Measurements from ENCODE around the gene HOXD4. TPM values are rescaled to one million over a fixed set of nuclear protein-coding genes. Genes with fewer than 3 reads are reported as not detected.

The HOXD4 gene
- polyA plus RNA-seq, 1 of the 3 experiments (the other 2 are of a cell fraction) = 1.0 TPM

DNA sequence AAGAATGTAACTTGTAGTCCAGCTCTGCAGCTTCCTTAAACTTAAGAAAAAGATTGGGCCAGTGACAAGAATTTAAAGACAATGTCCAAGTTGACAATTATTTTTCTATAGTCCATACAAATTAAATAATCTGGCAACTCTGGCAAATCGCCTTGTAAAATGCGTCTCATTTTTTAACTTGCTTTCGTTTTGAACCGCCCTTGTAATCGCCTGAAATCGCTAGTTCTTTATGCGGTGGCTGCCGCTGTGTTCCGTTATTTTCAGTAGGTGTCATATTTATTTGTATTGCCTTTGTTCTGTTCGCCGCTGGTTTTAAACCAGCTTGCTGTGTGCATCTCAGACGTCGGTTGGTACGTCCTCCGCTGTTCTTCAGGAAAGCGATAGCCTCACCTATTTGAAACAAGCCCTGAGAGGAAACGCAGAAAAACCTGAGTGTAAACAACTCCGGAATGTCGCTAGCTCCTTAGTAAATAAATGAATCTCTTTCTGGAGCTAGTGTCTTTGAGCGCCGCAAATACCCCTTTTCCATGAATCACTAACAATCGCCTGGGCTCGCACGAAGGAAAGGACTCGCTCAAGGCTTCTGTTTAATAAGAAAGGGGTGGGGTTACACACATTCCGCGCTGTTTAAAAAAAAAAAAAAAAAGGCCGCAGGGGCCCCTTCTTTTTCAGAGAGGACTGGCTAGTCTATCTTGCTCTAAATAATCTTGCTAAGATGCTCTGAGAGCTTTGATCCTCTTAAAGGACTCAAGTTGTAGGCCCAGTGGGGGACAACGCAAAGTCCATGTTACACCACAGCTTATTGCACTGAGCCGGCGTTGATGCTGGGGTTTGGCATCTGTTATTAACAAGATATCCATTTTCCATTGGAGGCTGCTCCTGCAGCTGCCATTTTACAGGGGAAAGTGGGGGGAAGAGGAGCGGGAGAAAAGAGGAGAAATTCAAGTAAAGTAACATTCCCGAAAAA, 18.9 kb upstream of the HOXD4 start:
- peaks cover 20% of the 10 kb centered on the region for H3K79me2 ChIP-seq (ENCODE audit: insufficient read depth)
- H2AFZ ChIP-seq (ENCODE audit: low read depth) = peak overlapping the region; percentile 68
- H3K9me2 ChIP-seq = no peaks in the 10 kb centered on the region
- H3K4me3 ChIP-seq (ENCODE audit: low read depth in 2 of 2, low read length in 1 of 2) = peak overlapping the region; percentile 69
- peak overlapping the region; percentile 66 for H3K9ac ChIP-seq
- H3F3A ChIP-seq (replicated peaks; ENCODE audit: insufficient read depth) = peaks cover 33% of the 10 kb centered on the region
- H3K27me3 ChIP-seq (ENCODE audit: insufficient read depth) = no peaks in the 10 kb centered on the region
- no peaks in the 10 kb centered on the region for H3K36me3 ChIP-seq (replicated peaks in 1 of 2; ENCODE audit: control insufficient read depth in 1 of 2, insufficient read depth in 2 of 2, low read length in 1 of 2)
- POLR2A ChIA-PET = interaction anchor here (0.7 to 6.3 kb wide), 8 partner anchors 7 to 1261 kb away, joined by 3 to 45 read pairs (median 6); partner anchors contain the start of genes HOXD9 and MTX2
- H3K27ac ChIP-seq (ENCODE audit: low read depth in 2 of 2, low read length in 1 of 2) = peak overlapping the region; percentile 62 to 63
- H3K4me2 ChIP-seq = peak overlapping the region; percentile 81
- TF ChIP-seq FOSL2 (IDR thresholded peaks at IDR 0.05; ENCODE audit: borderline replicate concordance, low read depth) (no peak), POLR2AphosphoS5 (IDR thresholded peaks at IDR 0.05; ENCODE audit: low read depth, low read length) (no peak), YY1 (IDR thresholded peaks at IDR 0.05; ENCODE audit: low read depth) (peak; percentile 15; the same call in 1 of the 2 replicates), TAF1 (IDR thresholded peaks at IDR 0.05; ENCODE audit: borderline replicate concordance, low read depth, low read length) (no peak)
- no peak for DNase-seq
- H3K9me3 ChIP-seq = no peaks in the 10 kb centered on the region
- CTCF ChIA-PET = interaction anchor here (0.9 to 26.1 kb wide), 17 partner anchors 8 to 1016 kb away, joined by 3 to 1047 read pairs (median 7); partner anchors contain the start of gene HOXD10
- H3K4me1 ChIP-seq (ENCODE audit: control insufficient read depth in 1 of 2, insufficient read depth in 2 of 2, low read depth in 1 of 2, low read length in 1 of 2) = peaks cover 28 to 42% of the 10 kb centered on the region in 2 experiments
- no peaks in the 10 kb centered on the region for H4K20me1 ChIP-seq (ENCODE audit: insufficient read depth)
- WGBS (ENCODE audit: low lambda C conversion rate) = 28% methylated on average over 33 of the region's 33 CpGs

DNA sequence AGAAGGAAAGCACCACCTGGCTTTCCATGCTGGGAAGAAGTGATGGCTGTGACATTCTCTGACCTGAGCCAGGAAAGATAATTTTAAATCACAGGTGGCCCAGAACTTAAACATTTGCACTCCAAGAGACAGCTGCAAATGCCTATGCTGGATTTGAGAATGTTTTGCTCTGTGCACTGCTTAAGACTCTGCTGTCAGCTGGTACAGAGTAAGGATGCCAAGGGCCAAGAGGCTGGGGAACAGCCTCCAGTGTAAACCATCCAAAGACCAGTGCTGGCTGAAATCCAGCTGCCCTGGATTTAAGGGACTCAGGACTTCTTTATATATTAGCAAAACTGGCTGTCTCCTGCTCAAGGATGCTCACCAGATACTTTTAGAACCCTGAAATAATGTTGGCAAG, 18.0 kb upstream of the HOXD4 start:
- TF ChIP-seq EZH2phosphoT487 (IDR thresholded peaks at IDR 0.05; ENCODE audit: borderline replicate concordance, low read depth) (no peak), TAF1 (IDR thresholded peaks at IDR 0.05; ENCODE audit: borderline replicate concordance, low read depth, low read length) (no peak), RXRA (IDR thresholded peaks at IDR 0.05; ENCODE audit: borderline replicate concordance, low read depth) (no peak), EP300 (IDR thresholded peaks at IDR 0.05; ENCODE audit: borderline replicate concordance in 1 of 2, low read depth in 1 of 2, low read length in 1 of 2) (no peak), CHD2 (IDR thresholded peaks at IDR 0.05; ENCODE audit: low read length, partially characterized antibody) (no peak), NRF1 (IDR thresholded peaks at IDR 0.05; ENCODE audit: low read depth, low read length) (no peak), SMC3 (IDR thresholded peaks at IDR 0.05; ENCODE audit: low read depth, low read length) (no peak), TEAD4 (IDR thresholded peaks at IDR 0.05; ENCODE audit: borderline replicate concordance, insufficient read depth) (no peak), NFIC (IDR thresholded peaks at IDR 0.05; ENCODE audit: borderline replicate concordance) (no peak), YY1 (IDR thresholded peaks at IDR 0.05; ENCODE audit: low read depth) (no peak), MEF2A (IDR thresholded peaks at IDR 0.05; ENCODE audit: borderline replicate concordance, low read depth) (no peak), JUND (IDR thresholded peaks at IDR 0.05) (no peak), ELF1 (IDR thresholded peaks at IDR 0.05) (no peak), RCOR1 (IDR thresholded peaks at IDR 0.05; ENCODE audit: low read length) (no peak)
- TF ChIP-seq, protein P1, sequence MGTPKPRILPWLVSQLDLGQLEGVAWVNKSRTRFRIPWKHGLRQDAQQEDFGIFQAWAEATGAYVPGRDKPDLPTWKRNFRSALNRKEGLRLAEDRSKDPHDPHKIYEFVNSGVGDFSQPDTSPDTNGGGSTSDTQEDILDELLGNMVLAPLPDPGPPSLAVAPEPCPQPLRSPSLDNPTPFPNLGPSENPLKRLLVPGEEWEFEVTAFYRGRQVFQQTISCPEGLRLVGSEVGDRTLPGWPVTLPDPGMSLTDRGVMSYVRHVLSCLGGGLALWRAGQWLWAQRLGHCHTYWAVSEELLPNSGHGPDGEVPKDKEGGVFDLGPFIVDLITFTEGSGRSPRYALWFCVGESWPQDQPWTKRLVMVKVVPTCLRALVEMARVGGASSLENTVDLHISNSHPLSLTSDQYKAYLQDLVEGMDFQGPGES (IDR thresholded peaks at IDR 0.05; ENCODE audit: low read depth, low read length) = no peak
- TF ChIP-seq, protein P2, sequence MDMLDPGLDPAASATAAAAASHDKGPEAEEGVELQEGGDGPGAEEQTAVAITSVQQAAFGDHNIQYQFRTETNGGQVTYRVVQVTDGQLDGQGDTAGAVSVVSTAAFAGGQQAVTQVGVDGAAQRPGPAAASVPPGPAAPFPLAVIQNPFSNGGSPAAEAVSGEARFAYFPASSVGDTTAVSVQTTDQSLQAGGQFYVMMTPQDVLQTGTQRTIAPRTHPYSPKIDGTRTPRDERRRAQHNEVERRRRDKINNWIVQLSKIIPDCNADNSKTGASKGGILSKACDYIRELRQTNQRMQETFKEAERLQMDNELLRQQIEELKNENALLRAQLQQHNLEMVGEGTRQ (IDR thresholded peaks at IDR 0.05; ENCODE audit: borderline replicate concordance, low read depth, low read length) = no peak
- TF ChIP-seq, protein P3, sequence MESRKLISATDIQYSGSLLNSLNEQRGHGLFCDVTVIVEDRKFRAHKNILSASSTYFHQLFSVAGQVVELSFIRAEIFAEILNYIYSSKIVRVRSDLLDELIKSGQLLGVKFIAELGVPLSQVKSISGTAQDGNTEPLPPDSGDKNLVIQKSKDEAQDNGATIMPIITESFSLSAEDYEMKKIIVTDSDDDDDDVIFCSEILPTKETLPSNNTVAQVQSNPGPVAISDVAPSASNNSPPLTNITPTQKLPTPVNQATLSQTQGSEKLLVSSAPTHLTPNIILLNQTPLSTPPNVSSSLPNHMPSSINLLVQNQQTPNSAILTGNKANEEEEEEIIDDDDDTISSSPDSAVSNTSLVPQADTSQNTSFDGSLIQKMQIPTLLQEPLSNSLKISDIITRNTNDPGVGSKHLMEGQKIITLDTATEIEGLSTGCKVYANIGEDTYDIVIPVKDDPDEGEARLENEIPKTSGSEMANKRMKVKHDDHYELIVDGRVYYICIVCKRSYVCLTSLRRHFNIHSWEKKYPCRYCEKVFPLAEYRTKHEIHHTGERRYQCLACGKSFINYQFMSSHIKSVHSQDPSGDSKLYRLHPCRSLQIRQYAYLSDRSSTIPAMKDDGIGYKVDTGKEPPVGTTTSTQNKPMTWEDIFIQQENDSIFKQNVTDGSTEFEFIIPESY (IDR thresholded peaks at IDR 0.05; ENCODE audit: borderline replicate concordance, low read depth) = no peak
- TF ChIP-seq, protein P4, sequence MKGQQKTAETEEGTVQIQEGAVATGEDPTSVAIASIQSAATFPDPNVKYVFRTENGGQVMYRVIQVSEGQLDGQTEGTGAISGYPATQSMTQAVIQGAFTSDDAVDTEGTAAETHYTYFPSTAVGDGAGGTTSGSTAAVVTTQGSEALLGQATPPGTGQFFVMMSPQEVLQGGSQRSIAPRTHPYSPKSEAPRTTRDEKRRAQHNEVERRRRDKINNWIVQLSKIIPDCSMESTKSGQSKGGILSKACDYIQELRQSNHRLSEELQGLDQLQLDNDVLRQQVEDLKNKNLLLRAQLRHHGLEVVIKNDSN (IDR thresholded peaks at IDR 0.05; ENCODE audit: borderline replicate concordance, low read depth) = no peak
- TF ChIP-seq, protein P5, sequence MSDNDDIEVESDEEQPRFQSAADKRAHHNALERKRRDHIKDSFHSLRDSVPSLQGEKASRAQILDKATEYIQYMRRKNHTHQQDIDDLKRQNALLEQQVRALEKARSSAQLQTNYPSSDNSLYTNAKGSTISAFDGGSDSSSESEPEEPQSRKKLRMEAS (IDR thresholded peaks at IDR 0.05; ENCODE audit: low read depth) = no peak
- no peak for DNase-seq
- H3K79me2 ChIP-seq (ENCODE audit: insufficient read depth) = peaks cover 29% of the 10 kb centered on the region
- no peaks in the 10 kb centered on the region for H4K20me1 ChIP-seq (ENCODE audit: insufficient read depth)
- H3K4me1 ChIP-seq (ENCODE audit: control insufficient read depth in 1 of 2, insufficient read depth in 2 of 2, low read depth in 1 of 2, low read length in 1 of 2) = peaks cover 28 to 48% of the 10 kb centered on the region in 2 experiments
- H3K27me3 ChIP-seq (ENCODE audit: insufficient read depth) = no peaks in the 10 kb centered on the region
- peaks cover 38% of the 10 kb centered on the region for H3F3A ChIP-seq (replicated peaks; ENCODE audit: insufficient read depth)
- no peaks in the 10 kb centered on the region for H3K9me2 ChIP-seq
- POLR2A ChIA-PET = interaction anchor here (0.9 to 6.3 kb wide), 4 partner anchors 11 to 521 kb away, joined by 3 to 45 read pairs (median 30); partner anchors contain the start of gene HOXD9
- CTCF ChIA-PET = interaction anchor here (1.0 to 26.1 kb wide), 9 partner anchors 18 to 1015 kb away, joined by 3 to 1047 read pairs (median 9); no protein-coding TSS in a partner anchor
- no peak overlapping the region; a peak in 1 of 4 replicates for H3K4me3 ChIP-seq (ENCODE audit: low read depth in 2 of 2, low read length in 1 of 2)
- no peak overlapping the region for H2AFZ ChIP-seq (ENCODE audit: low read depth)
- no peaks in the 10 kb centered on the region for H3K36me3 ChIP-seq (replicated peaks in 1 of 2; ENCODE audit: control insufficient read depth in 1 of 2, insufficient read depth in 2 of 2, low read length in 1 of 2)
- peak overlapping the region; percentile 81 for H3K4me2 ChIP-seq
- no peak overlapping the region; the same call in 1 of the 2 replicates for H3K9ac ChIP-seq
- no peaks in the 10 kb centered on the region for H3K9me3 ChIP-seq
- peak overlapping the region; percentile 62 to 63; a peak in 3 of 4 replicates for H3K27ac ChIP-seq (ENCODE audit: low read depth in 2 of 2, low read length in 1 of 2)

Data from SK-N-SH (cell line).